ENCODE measurements around the gene C6orf163. TPM values are rescaled to one million over a fixed set of nuclear protein-coding genes. Genes with fewer than 3 reads are reported as not detected.

The C6orf163 gene
- total RNA-seq, 1 experiment from 2014 or later: 0.39 TPM

- Histone ChIP-seq H3K36me3 (no peaks in the 10 kb centered on the region), H3K4me3 (no peak overlapping the region), H3K9me3 (replicated peaks) (no peaks in the 10 kb centered on the region), H3K27ac (no peak overlapping the region), H3K27me3 (replicated peaks) (no peaks in the 10 kb centered on the region), H3K4me1 (replicated peaks) (no peaks in the 10 kb centered on the region)
- no peak for DNase-seq (ENCODE audit: low read depth in 1 of 2, low spot score in 2 of 2)
Observed at GRCh38 chr6:87336367-87336766, 8.2 kb upstream of the C6orf163 start.

GRCh38 chr6:87340230-87340629 lies 4.4 kb upstream of the C6orf163 start:
- Histone ChIP-seq H3K27me3 (replicated peaks) (no peaks in the 10 kb centered on the region), H3K27ac (no peak overlapping the region), H3K4me3 (no peak overlapping the region), H3K4me1 (replicated peaks) (no peaks in the 10 kb centered on the region), H3K36me3 (no peaks in the 10 kb centered on the region), H3K9me3 (replicated peaks) (no peaks in the 10 kb centered on the region)
- DNase-seq (ENCODE audit: low read depth in 1 of 2, low spot score in 2 of 2): no peak

DNA sequence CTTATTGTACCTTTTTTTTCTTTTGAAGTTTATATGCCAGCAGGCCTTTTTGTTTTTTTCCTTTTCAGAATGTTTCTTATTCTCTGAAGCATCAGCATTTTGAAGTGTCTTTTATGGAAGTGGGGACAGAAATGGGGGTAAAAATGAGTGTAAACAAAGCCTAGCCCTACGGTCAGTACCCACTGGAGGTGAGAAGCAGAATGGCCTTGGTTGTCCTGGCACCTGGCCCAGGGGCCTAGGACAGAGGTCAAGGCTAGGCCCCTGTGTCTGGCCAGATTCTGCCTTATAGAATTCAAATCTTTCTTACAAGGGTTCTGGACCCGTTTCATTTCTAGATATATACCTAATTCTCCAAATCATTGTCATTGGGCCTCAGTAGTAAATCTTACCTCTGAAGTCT lies 3.5 kb upstream of the C6orf163 start:
- H3K36me3 ChIP-seq: no peaks in the 10 kb centered on the region

DNA sequence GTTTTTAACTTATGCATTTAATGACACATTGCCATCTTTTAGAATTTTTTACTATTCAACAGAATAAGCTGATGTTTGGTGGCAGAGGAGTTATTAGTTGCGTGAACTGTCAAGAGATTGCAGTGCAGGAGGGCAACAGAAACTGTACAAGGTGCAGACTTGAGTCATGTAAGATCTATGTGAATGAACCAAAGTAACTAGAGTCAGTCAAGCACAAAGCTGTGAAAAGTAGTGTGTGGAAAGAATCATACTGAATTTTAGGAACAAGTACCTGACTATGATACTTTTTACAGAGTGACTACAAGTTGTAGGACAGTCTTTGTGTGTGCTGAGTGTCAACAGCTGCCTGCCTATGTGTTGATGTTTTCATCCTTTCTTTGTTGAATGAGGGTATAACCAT lies 2.7 kb upstream of the C6orf163 start:
- no peak for DNase-seq (ENCODE audit: low read depth in 1 of 2, low spot score in 2 of 2)
- no peaks in the 10 kb centered on the region for H3K36me3 ChIP-seq
- no peak overlapping the region for H3K27ac ChIP-seq
- no peaks in the 10 kb centered on the region for H3K27me3 ChIP-seq (replicated peaks)
- no peak overlapping the region for H3K4me3 ChIP-seq
- no peaks in the 10 kb centered on the region for H3K9me3 ChIP-seq (replicated peaks)
- H3K4me1 ChIP-seq (replicated peaks): no peaks in the 10 kb centered on the region

More for the DNA sequence above, 3.5 kb upstream of the C6orf163 start:
- H3K27me3 ChIP-seq (replicated peaks): no peaks in the 10 kb centered on the region
- H3K9me3 ChIP-seq (replicated peaks): no peaks in the 10 kb centered on the region
- H3K27ac ChIP-seq: no peak overlapping the region
- DNase-seq (ENCODE audit: low read depth in 1 of 2, low spot score in 2 of 2): no peak
- H3K4me1 ChIP-seq (replicated peaks): no peaks in the 10 kb centered on the region
- no peak overlapping the region for H3K4me3 ChIP-seq

DNA sequence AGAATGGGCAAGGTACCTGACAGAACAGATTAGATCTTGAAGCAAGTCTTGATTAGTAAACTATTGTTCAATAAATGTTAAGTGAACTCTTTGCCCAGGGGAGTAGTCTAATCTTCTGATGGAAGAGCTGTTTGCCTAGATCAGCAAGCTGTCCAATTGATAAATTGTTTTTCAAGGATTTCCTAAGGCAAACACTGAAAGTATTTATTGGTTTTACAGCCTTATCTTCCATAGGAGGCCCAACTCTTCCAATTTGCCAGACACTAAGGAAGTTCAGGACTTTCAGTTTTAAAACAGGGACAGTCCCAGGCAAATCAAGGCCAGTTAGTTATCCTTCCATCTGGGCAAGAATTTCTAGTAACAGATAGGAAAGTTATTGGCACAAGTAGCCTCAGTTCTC lies 1.8 kb upstream of the C6orf163 start:
- DNase-seq (ENCODE audit: low read depth in 1 of 2, low spot score in 2 of 2): no peak
- no peaks in the 10 kb centered on the region for H3K27me3 ChIP-seq (replicated peaks)
- H3K4me3 ChIP-seq: no peak overlapping the region

DNA sequence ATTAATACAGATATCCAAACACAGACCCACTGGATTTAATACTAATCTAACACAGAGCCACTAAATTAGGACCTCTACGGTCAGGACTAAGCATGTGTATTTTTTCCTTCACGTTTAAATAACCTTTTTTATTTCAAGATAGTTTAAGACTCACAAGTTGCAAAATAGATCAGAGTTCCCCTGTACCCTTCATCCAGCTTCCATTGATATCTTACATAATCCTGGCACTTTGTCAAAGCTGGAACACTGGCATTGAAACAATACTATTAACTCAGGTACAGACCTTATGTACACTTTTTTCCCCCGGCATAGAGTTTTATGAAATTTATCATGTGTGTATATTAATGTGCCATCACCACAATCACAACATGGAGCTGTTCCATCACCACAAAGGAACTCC lies 2.1 kb downstream of the C6orf163 start:
- H3K9me3 ChIP-seq (replicated peaks): no peaks in the 10 kb centered on the region
- H3K27me3 ChIP-seq (replicated peaks): no peaks in the 10 kb centered on the region
- H3K4me3 ChIP-seq: no peak overlapping the region
- no peak for DNase-seq (ENCODE audit: low read depth in 1 of 2, low spot score in 2 of 2)
- H3K27ac ChIP-seq: no peak overlapping the region
- H3K36me3 ChIP-seq: no peaks in the 10 kb centered on the region
- H3K4me1 ChIP-seq (replicated peaks): no peaks in the 10 kb centered on the region

More for the DNA sequence above, 1.8 kb upstream of the C6orf163 start:
- Histone ChIP-seq H3K4me1 (replicated peaks) (no peaks in the 10 kb centered on the region), H3K27ac (no peak overlapping the region), H3K36me3 (no peaks in the 10 kb centered on the region), H3K9me3 (replicated peaks) (no peaks in the 10 kb centered on the region)

GRCh38 chr6:87349896-87350295 lies 5.3 kb downstream of the C6orf163 start:
- DNase-seq (ENCODE audit: low read depth in 1 of 2, low spot score in 2 of 2): no peak
- Histone ChIP-seq H3K27ac (no peak overlapping the region), H3K4me3 (no peak overlapping the region), H3K36me3 (no peaks in the 10 kb centered on the region), H3K27me3 (replicated peaks) (no peaks in the 10 kb centered on the region), H3K9me3 (replicated peaks) (no peaks in the 10 kb centered on the region), H3K4me1 (replicated peaks) (no peaks in the 10 kb centered on the region)

- Histone ChIP-seq H3K36me3 (no peaks in the 10 kb centered on the region), H3K4me1 (replicated peaks) (no peaks in the 10 kb centered on the region), H3K4me3 (no peak overlapping the region), H3K9me3 (replicated peaks) (no peaks in the 10 kb centered on the region), H3K27me3 (replicated peaks) (no peaks in the 10 kb centered on the region), H3K27ac (no peak overlapping the region)
- DNase-seq (ENCODE audit: low read depth in 1 of 2, low spot score in 2 of 2): no peak
Observed at GRCh38 chr6:87350516-87350915, 5.9 kb downstream of the C6orf163 start.

DNA sequence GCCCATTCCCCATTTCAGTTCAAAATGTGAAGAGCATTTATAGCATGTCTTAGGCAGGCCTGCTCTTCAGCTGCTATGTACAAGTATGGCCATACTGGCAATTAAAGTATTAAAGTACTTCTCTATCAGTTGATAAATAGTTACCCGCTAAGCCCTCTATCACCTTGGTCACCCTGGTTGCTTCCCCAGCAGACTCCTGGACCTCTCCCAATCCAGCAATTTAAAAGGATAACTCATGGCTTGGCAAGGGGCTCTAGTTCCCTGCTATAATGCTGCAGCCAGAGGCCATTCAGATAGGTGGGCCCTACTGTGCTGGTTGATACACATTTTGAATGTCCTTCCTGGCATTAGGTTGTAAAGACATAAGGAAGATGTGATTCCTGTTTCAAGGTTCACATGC lies 7.0 kb downstream of the C6orf163 start:
- H3K4me3 ChIP-seq: no peak overlapping the region
- H3K36me3 ChIP-seq: no peaks in the 10 kb centered on the region
- H3K4me1 ChIP-seq (replicated peaks): no peaks in the 10 kb centered on the region
- H3K27me3 ChIP-seq (replicated peaks): no peaks in the 10 kb centered on the region
- H3K27ac ChIP-seq: no peak overlapping the region
- DNase-seq (ENCODE audit: low read depth in 1 of 2, low spot score in 2 of 2): no peak
- H3K9me3 ChIP-seq (replicated peaks): no peaks in the 10 kb centered on the region

DNA sequence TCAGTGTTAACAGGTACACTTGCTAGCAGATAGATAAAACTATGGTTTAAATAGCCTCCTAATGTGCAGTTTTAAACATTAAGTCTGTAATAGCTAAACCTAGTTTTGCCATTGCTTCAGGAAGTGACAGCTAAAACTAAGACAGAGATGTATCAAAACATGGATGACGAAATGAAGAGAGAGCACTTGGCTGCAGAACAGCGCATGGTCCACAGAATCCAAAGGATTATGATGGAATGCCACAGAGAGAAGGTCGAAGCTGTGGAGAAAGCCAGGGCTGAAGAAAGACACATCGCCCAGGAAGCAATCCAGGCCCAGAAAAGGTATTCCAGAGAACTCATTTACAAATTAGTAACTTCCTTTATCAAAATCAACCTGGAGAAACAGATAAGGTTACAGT lies 11.6 kb downstream of the C6orf163 start:
- H3K36me3 ChIP-seq: no peaks in the 10 kb centered on the region
- H3K27me3 ChIP-seq (replicated peaks): no peaks in the 10 kb centered on the region
- no peak for DNase-seq (ENCODE audit: low read depth in 1 of 2, low spot score in 2 of 2)
- no peak overlapping the region for H3K27ac ChIP-seq
- H3K9me3 ChIP-seq (replicated peaks): no peaks in the 10 kb centered on the region
- no peaks in the 10 kb centered on the region for H3K4me1 ChIP-seq (replicated peaks)
- no peak overlapping the region for H3K4me3 ChIP-seq

DNA sequence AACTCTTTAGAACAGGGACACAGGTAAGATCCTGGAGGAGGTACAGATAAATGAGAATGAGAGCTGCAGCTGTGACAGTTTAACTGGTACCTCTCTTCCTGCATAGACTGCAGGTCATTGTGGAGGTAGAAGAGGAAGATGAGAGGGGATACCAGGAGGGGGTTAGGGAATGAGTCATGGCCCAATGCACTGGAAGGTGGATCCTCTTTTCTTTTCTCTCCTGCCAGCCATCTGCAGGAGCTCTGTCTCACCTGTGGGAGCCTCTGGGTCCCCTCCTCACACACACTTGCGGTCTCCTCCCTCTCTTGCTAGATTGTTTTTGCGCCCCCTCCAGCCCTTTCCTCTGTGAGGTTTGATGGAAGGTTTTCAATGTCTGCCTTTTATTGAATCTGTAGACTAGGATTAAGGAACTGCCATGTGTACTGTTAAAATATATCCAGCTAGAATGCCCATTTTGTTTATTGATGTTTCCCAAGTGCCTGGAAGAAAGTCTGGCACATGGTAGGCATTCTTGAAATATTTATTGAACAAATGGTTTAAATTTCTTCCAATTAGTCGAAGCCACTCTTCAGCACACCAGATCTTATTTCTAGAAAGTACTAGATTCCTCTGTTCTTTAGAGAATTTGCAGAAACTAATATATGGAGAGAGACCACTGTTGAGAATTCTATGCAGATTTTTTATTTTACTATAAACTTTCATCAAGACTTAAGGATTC lies 13.0 kb downstream of the C6orf163 start:
- Histone ChIP-seq H3K27me3 (replicated peaks) (no peaks in the 10 kb centered on the region), H3K27ac (no peak overlapping the region), H3K36me3 (no peaks in the 10 kb centered on the region), H3K9me3 (replicated peaks) (no peaks in the 10 kb centered on the region; the same call in 1 of the 2 replicates), H3K4me3 (no peak overlapping the region), H3K4me1 (replicated peaks) (no peaks in the 10 kb centered on the region)
- no peak for DNase-seq (ENCODE audit: low read depth in 1 of 2, low spot score in 2 of 2)

DNA sequence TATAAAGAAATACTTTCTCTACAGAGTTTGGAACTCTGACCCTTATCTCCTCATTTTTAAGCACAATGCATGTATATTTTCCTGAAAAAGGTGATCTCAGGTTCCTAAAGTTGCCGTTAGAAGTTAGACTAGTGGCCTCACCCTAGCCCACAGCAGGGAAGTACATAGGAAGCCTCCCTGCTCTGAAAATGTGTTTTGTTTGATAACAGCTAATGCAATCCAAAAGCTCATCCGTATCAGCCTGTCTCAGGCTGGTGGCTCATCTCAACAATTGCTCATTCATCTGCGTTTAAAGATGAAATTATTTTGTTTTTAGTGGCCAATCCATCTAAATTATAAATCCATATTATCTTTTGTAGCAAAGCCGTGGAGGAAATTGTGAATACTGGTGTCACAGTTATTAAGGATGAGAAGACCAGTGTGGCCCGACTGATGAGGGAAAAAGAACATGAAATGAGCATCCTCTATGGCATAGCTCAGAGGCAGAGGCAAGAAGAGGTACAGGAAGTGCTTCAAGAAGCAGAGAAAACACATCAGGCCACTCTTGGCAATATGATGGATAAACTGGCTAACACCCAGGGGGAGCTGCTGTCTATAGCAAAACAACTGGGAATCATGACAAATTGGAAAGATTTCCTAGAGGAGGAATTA lies 20.1 kb downstream of the C6orf163 start:
- Histone ChIP-seq H3K27me3 (replicated peaks) (no peaks in the 10 kb centered on the region), H3K36me3 (no peaks in the 10 kb centered on the region), H3K27ac (no peak overlapping the region), H3K9me3 (replicated peaks) (no peaks in the 10 kb centered on the region; the same call in 1 of the 2 replicates), H3K4me3 (no peak overlapping the region), H3K4me1 (replicated peaks) (no peaks in the 10 kb centered on the region)
- DNase-seq (ENCODE audit: low read depth in 1 of 2, low spot score in 2 of 2): no peak

- no peak overlapping the region for H3K27ac ChIP-seq
- H3K4me3 ChIP-seq: no peak overlapping the region
- no peaks in the 10 kb centered on the region; the same call in 1 of the 2 replicates for H3K9me3 ChIP-seq (replicated peaks)
- H3K4me1 ChIP-seq (replicated peaks): no peaks in the 10 kb centered on the region
- H3K36me3 ChIP-seq: no peaks in the 10 kb centered on the region
- DNase-seq (ENCODE audit: low read depth in 1 of 2, low spot score in 2 of 2): no peak
- no peaks in the 10 kb centered on the region for H3K27me3 ChIP-seq (replicated peaks)
Observed at GRCh38 chr6:87366072-87366827, 21.6 kb downstream of the C6orf163 start.

DNA sequence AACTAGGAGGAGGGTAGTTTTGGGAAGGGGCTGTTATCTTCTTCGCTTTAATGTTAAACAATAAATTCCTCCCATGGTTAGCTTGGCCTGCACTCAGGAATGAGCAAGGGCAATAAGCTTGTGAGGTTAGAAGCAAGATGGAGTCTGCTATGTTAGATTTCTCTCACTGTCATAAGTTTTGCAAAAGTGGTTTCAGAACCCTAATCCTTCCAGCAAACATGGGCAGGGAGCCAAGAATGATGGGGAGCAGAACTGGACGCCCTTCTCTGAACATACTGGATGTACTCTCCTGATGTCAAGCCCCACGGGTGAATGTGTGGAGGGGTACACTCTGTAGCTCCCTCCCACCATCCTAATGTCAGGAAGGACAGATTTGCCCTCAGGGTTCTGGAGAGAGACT lies 22.3 kb downstream of the C6orf163 start:
- no peaks in the 10 kb centered on the region for H3K4me1 ChIP-seq (replicated peaks)

More for the DNA sequence above, 22.3 kb downstream of the C6orf163 start:
- Histone ChIP-seq H3K27ac (no peak overlapping the region), H3K4me3 (no peak overlapping the region), H3K36me3 (no peaks in the 10 kb centered on the region), H3K27me3 (replicated peaks) (no peaks in the 10 kb centered on the region), H3K9me3 (replicated peaks) (no peaks in the 10 kb centered on the region; the same call in 1 of the 2 replicates)
- DNase-seq (ENCODE audit: low read depth in 1 of 2, low spot score in 2 of 2): no peak
